ENCODE results near the gene CGAS.
"Not testable (repeated sequence)": the region's sequence is repeated elsewhere in the genome, so short reads cannot be mapped to it uniquely, and the experiment has no call there.

Gene CGAS

GRCh38 chr6:73395875-73396274 is 56.2 kb downstream of the CGAS start:
- no peak for DNase-seq (ENCODE audit: low read depth, low spot score)

GRCh38 chr6:73394577-73395354 is 57.3 kb downstream of the CGAS start, which contains the start of gene DDX43:
TSS of gene DDX43 (plus strand) at chr6:73394828. CDS start at chr6:73394906, 78 bp downstream.
- peak; percentile 82 for DNase-seq (ENCODE audit: low read depth, low spot score)

- DNase-seq (ENCODE audit: low read depth, low spot score), result no peak
Observed at GRCh38 chr6:73393278-73393677, 58.8 kb downstream of the CGAS start.

GRCh38 chr6:73392188-73392587 is 59.9 kb downstream of the CGAS start:
- DNase-seq (ENCODE audit: low read depth, low spot score), result not testable (repeated sequence)

GRCh38 chr6:73391675-73392074 is 60.4 kb downstream of the CGAS start:
- DNase-seq (ENCODE audit: low read depth, low spot score), result no peak

DNA sequence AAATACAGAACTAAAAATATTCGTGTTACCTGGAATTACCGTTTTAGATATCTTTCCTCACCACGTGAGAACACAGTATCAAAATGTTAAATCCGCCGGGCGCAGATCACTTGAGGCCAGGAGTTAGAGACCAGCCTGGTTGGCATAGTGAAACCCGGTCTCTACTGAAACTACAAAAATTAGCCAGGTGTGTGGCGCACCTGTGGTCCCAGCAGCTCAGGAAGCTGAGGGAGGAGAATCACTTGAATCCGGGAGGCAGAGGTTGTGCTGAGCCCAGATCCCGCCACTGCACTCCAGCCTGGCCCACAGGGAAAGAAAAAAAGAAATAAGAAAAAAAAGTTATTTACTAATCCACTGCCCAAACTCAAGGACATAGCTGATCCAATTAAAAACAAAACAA is 62.2 kb downstream of the CGAS start:
- no peak for DNase-seq (ENCODE audit: low read depth, low spot score)

GRCh38 chr6:73388800-73389512 is 63.1 kb downstream of the CGAS start:
- DNase-seq (ENCODE audit: low read depth, low spot score), result peak; percentile 90

DNA sequence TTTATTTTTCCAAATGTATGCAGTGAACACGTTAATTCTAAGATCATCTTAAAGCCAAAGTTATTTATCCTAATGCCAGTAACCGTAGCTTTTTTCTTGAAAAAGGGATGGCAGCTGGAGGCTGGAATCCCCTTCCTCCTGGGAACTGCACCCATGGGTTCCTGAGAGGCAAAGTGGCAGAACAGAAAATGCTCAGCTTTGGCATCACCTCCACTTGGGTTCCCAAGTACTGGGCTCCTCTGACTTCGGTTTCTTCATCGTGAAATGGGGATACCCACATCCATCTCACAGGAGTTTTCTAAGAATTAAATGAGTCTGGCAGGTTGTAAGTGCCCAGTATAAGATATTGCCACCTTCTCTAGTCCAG is 63.7 kb downstream of the CGAS start:
- DNase-seq (ENCODE audit: low read depth, low spot score), result no peak

DNA sequence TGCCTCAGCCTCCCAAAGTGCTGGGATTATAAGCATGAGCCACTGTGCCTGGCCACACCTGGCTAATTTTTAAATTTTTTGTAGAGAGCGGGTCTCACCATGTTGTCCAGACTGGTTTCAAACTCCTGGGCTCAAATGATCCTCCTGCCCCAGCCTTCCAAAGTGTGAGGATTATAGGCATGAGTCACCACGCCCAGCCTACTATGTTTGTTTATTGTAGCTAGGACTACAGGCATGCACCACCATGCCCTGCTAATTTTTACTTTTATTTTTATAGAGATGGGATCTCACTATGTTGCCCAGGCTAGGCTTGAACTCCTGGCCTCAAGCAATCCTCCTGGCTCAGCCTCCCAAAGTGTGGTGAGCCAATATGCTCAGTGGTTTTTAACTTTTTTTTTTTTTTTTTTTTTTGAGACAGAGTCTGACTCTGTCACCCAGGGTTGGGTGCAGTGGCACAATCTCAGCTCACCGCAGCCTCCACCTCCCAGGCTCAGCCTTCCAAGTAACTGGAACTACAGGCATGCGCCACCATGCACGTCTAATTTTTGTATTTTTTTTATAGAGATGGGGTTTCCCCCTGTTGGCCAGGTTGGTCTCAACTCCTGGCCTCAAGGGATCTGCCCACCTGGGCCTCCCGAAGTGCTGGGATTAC is 69.5 kb downstream of the CGAS start:
- no peak for DNase-seq (ENCODE audit: low read depth, low spot score)

DNA sequence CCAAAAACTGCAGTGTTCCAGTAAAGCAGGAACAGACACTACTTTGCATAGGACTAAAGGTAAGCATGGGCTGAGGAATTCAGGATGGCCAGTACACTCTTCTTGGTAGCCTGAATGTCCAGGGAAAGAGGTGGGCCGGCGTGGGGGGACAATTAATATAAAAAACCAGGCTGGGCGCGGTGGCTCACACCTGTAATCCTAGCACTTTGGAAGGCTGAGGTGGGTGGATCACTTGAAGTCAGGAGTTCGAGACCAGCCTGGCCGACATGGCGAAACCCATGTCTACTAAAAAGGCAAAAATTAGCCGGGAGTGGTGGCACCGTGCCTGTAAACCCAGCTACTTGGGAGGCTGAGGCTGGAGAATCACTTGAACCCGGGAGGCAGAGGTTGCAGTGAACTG is 70.6 kb downstream of the CGAS start:
- DNase-seq (ENCODE audit: low read depth, low spot score), result not testable (repeated sequence)

DNA sequence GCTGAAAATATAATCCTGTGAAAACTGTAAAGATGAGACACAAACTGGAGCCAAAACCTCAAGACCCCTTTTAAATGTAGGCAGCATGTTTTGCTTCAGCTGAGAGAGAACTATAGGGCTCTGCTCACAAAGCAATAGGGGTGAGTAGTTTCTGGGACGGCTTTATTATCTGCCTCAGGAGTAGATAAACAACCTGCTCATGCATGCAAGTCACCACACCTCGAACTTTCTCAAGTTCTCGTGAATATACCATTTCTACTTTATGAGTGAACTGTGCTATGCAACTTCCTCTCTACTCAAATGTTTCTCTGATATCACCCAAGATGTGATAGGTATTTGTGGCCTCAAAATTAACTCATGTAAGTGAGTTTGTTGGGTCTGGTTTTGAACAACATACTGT is 74.9 kb downstream of the CGAS start:
- DNase-seq (ENCODE audit: low read depth, low spot score), result no peak

DNA sequence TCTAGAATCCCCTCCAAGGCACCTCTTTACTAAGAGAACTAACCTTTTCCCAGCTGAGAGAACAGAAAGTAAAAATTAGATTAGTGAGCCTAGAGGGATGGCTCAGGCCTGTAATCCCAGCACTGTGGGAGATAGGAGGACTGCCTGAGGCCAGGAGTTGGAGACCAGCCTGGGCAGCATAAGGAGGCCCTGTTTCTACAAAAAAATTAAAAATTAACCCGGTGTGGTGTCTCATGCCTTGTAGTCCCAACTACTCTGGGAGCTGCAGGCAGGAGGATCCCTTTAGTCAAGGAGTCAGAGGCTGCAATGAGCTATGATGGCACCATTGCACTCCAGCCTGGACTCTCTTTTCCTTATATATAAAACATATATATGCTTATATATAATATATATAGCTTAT is 76.9 kb downstream of the CGAS start:
- no peak for DNase-seq (ENCODE audit: low read depth, low spot score)
